Coronary artery (tissue), 2 donors: ENCODE measurements around the gene CHN2.
A peak's percentile ranks its signal among the peaks of the same experiment; 100 is the strongest.

Source experiments
- DNase-seq: peaks from one replicate; pipeline ENCODE4 v3.0.0-alpha.2; 2017; ENCODE audit warnings: low spot score
- H3K27ac ChIP-seq, 2 donors: fragments of 200-600 bp; sonication (generic); one replicate each; pipeline ENCODE4 v1.5.1; 2016 to 2019
- H3K4me3 ChIP-seq: fragments of 200-600 bp; sonication (generic); 2 replicates; pipeline ENCODE4 v1.5.1; 2016; ENCODE audit warnings: mild to moderate bottlenecking, moderate library complexity
- TF ChIP-seq, protein P1 (sequence below): fragments of 200-600 bp; sonication (generic); IDR thresholded peaks from one replicate; pipeline ENCODE4 v1.5.1; 2019; ENCODE audit warnings: antibody characterized with exemption

Gene CHN2

DNA sequence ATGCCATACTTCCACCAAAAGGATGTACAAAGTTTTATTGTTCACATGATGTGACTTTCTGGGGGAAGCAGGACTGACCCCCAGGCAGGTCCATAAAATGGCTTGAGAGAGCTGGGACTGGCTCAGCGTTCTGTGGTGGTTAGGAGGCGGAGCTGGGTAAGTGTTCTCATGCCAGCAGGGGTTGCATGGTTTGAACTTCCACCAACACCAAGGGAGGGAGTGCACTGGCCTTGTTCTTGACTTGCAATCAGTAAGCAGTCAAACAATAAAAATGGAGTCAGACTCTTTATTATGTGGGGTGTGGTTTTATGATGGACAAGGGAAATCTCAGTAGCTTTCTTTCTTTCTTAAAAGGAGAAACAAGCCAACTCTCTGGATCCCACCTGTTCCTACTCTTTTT, 273.6 kb downstream of the CHN2 start:
- Histone ChIP-seq H3K4me3 (no peak overlapping the region), H3K27ac (no peak overlapping the region)
- TF ChIP-seq, protein P1, sequence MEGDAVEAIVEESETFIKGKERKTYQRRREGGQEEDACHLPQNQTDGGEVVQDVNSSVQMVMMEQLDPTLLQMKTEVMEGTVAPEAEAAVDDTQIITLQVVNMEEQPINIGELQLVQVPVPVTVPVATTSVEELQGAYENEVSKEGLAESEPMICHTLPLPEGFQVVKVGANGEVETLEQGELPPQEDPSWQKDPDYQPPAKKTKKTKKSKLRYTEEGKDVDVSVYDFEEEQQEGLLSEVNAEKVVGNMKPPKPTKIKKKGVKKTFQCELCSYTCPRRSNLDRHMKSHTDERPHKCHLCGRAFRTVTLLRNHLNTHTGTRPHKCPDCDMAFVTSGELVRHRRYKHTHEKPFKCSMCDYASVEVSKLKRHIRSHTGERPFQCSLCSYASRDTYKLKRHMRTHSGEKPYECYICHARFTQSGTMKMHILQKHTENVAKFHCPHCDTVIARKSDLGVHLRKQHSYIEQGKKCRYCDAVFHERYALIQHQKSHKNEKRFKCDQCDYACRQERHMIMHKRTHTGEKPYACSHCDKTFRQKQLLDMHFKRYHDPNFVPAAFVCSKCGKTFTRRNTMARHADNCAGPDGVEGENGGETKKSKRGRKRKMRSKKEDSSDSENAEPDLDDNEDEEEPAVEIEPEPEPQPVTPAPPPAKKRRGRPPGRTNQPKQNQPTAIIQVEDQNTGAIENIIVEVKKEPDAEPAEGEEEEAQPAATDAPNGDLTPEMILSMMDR: no peak
- DNase-seq: no peak

DNA sequence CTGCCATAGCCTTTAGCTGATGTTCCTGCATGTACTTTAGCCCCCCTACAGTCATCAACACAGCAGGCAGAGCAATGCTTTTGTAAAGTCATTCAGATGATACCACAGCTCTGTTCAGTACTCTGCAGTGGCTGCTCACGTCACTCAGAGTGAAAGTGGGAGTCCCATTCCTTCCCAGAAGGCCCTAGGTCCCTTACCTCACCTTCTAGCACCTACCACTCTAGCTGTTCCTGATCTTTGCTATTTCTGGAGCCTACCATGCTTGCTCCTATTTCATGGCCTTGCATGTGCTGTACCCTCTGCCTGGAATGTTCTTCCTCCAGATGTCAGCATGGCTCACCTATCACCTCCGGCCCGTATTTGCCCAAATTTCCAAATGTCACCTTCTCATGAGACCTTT, 274.7 kb downstream of the CHN2 start:
- no peak overlapping the region for H3K27ac ChIP-seq
- TF ChIP-seq, protein P1: no peak
- H3K4me3 ChIP-seq: no peak overlapping the region
- no peak for DNase-seq

DNA sequence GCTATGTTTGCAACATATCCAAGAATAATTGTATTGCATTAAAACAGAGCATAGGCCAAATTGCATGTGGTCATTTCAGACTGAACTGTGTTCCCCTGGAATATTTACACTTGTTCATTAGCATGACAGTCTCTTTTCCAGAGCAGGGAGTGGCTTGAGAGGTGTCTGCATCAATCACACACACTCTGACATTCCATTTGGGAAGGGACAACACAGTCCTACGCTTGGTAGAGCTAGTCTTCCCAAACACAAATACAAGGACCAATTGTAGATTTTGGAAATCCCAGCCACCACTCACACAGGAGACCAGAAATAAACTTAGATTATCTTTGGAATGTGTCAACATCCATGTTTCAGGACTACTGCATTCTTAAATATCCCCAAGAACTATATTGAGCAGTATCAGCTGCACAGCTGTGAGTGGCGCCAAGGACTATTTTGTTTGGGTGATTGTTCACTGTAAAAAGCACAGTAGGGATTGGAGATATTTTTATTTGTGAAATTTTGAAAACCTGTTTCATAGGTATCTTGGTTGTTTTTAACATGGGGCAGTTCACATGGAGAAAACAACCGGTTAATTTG, 275.5 kb downstream of the CHN2 start:
- no peak for DNase-seq
- no peak overlapping the region for H3K4me3 ChIP-seq
- peak overlapping the region in 1 of 2 donors; percentile 51 for H3K27ac ChIP-seq
- TF ChIP-seq, protein P1: no peak

DNA sequence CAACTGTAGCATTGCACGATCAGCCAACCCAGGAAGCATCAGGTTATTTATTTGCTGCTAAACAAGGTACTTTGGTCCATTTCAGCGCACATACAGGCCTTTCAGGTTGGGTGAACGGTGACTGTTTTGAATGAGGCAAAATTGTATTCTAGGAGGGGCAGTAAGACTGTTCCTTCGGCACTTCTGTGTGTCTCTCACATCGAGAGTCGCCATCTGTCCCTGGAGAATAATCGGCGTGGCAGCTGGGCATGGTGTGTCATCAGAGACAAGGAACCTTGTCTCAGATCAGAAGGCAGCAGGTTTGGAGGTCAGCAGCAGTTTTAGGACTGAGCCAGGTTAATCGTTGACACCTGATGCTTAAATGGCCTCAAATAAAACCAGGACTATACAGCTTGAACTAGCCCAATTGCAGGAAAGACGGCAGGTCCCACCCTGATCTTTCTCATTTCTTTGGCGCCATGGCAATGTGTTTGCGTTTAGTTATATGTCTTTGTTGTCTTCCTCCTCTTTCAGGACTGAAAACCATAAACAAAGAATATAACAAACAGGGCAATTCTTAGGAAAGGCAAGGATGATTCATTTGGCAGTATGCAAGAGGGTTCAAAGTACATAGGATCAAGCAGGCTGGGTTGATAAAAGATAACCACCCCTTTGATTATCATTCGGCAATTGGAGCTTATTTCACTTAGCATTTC, 277.0 kb downstream of the CHN2 start:
- TF ChIP-seq, protein P1: no peak
- H3K4me3 ChIP-seq: no peak overlapping the region
- no peak overlapping the region for H3K27ac ChIP-seq
- DNase-seq: no peak

DNA sequence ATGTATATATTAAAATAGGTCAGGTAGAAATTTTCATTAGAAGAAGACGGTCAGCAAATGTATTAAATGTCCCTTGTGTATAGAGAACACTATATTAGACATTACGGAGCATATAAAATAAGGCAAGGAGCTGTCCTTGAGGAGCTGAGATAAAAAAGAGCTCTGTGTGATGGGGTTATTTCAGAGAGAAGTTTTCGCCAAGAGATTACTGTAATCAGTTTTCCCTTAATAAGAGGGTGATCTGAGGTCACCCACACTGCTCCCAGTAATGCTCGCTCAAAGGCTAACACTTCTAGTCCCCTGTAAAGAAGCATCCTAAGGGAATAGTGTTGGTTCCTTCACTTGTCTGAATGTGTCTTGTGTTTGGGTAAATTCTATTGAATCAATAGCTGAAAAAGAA, 282.3 kb downstream of the CHN2 start:
- Histone ChIP-seq H3K4me3 (no peak overlapping the region), H3K27ac (no peak overlapping the region)
- no peak for DNase-seq
- TF ChIP-seq, protein P1: no peak

DNA sequence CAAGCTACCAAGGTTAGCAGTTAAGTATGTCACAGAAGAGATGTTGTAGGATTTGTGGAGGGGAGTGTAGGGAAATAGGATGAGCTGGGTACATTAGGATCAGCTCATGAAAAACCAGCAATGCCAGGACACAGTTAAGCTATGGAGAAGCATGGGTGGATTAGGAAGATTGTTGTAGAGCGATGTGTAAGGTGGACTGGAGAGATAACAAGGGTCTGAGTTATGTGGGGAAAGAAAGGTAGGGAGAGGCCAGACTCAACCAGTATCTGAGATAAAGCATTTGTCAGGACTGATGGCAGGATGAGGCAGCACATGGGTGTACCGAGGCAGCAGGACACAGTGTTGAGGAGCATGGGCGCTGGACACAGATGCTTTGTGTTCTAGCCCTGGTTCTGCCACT, 283.7 kb downstream of the CHN2 start:
- H3K27ac ChIP-seq: peak overlapping the region in 1 of 2 donors; percentile 83
- H3K4me3 ChIP-seq: no peak overlapping the region
- TF ChIP-seq, protein P1: no peak
- no peak for DNase-seq

DNA sequence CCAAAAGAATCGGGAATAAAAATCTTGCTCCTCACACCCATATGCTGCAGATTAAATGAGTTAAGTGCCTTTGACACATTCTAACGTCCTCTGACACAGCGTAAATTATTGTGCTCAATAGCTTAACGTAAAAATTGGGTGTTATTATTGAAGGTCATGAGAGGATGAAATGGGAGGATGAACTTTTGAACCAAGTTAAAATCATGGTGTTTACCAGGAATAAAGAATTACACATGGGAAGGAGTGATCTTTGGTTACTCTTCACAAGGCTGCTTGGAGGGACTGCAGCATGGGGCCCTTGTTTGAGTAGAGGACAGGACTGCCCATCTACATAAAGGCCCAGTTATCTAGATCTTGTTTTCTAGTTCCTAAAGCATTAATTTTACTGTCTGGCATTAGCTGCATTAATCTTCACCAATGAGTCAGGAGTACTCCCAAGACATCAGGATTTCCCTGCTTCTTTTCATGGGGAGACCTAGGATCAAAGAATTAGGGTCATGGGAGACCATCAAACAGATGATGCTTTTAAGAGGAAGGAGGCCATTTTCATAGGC, 284.2 kb downstream of the CHN2 start:
- no peak overlapping the region for H3K4me3 ChIP-seq
- no peak for DNase-seq
- peak overlapping the region in 1 of 2 donors; percentile 83 for H3K27ac ChIP-seq
- TF ChIP-seq, protein P1: no peak
